ENCODE data around the gene MRM2. TPM values are rescaled to one million over a fixed set of nuclear protein-coding genes. Genes with fewer than 3 reads are reported as not detected.

MRM2 gene
- total and polyA plus RNA-seq, 10 donors, result 19.0 to 35.8 (median 23.7) TPM

- 60 to 80% (median 68%) methylated on average over 8 of the region's 8 CpGs for WGBS, 5 donors
- intact Hi-C loops (cut with DNase I; ENCODE audit: low total_unique reads), result no loop called here
- peaks cover 0 to 81% (median 32%) of the 10 kb centered on the region in 6 donors for H3K4me1 ChIP-seq
- no peaks in the 10 kb centered on the region for H3K9me3 ChIP-seq
- H3K27me3 ChIP-seq (replicated peaks in 1 of 7), result no peaks in the 10 kb centered on the region
- no peak overlapping the region for H3K4me3 ChIP-seq
- peaks cover 0 to 40% (median 0%) of the 10 kb centered on the region in 6 donors for H3K36me3 ChIP-seq
- no peak for TF ChIP-seq POLR2AphosphoS5 (IDR thresholded peaks at IDR 0.05)
- TF ChIP-seq POLR2A (IDR thresholded peaks at IDR 0.05), result no peak
- no peak for TF ChIP-seq CTCF (IDR thresholded peaks at IDR 0.05 in 8 of 11, conservative IDR thresholded peaks at IDR 0.05 in 3 of 11)
- peak overlapping the region in 4 of 8 donors; percentile 30 to 50 (median 40) for H3K27ac ChIP-seq
- no peak for DNase-seq
These were observed 46.5 kb upstream of the MRM2 start for GRCh38 chr7:2288503-2288902.

GRCh38 chr7:2287745-2288144 lies 45.7 kb upstream of the MRM2 start:
- H3K27ac ChIP-seq, result peak overlapping the region in 4 of 8 donors; percentile 30 to 50 (median 40)
- no peak overlapping the region for H3K4me3 ChIP-seq
- no peak for TF ChIP-seq POLR2AphosphoS5 (IDR thresholded peaks at IDR 0.05)
- no peak for TF ChIP-seq POLR2A (IDR thresholded peaks at IDR 0.05)
- TF ChIP-seq CTCF (IDR thresholded peaks at IDR 0.05 in 8 of 11, conservative IDR thresholded peaks at IDR 0.05 in 3 of 11), result no peak
- intact Hi-C loops (cut with DNase I; ENCODE audit: low total_unique reads), result no loop called here
- H3K4me1 ChIP-seq, result peaks cover 0 to 81% (median 36%) of the 10 kb centered on the region in 6 donors
- DNase-seq, result no peak
- peaks cover 0 to 45% (median 0%) of the 10 kb centered on the region in 6 donors for H3K36me3 ChIP-seq
- H3K9me3 ChIP-seq, result no peaks in the 10 kb centered on the region
- WGBS, 5 donors, result 82 to 93% (median 82%) methylated on average over 8 of the region's 8 CpGs
- no peaks in the 10 kb centered on the region for H3K27me3 ChIP-seq (replicated peaks in 1 of 7)

- Histone ChIP-seq H3K36me3 (peaks cover 0 to 21% (median 1%) of the 10 kb centered on the region in 6 donors), H3K4me1 (peaks cover 0 to 78% (median 43%) of the 10 kb centered on the region in 6 donors), H3K9me3 (no peaks in the 10 kb centered on the region), H3K4me3 (no peak overlapping the region), H3K27ac (peak overlapping the region in 6 of 8 donors; percentile 7 to 54 (median 34)), H3K27me3 (replicated peaks in 1 of 7) (no peaks in the 10 kb centered on the region)
- TF ChIP-seq POLR2A (IDR thresholded peaks at IDR 0.05), result no peak
- TF ChIP-seq POLR2AphosphoS5 (IDR thresholded peaks at IDR 0.05), result peak in 2 of 3 donors; percentile 61 to 71
- no peak for TF ChIP-seq CTCF (IDR thresholded peaks at IDR 0.05 in 8 of 11, conservative IDR thresholded peaks at IDR 0.05 in 3 of 11)
- WGBS, 5 donors, result 61 to 87% (median 80%) methylated on average over 14 to 20 of the region's 20 CpGs
- DNase-seq, result no peak
- intact Hi-C loops (cut with DNase I; ENCODE audit: low total_unique reads), result no loop called here
These were observed 41.1 kb upstream of the MRM2 start for GRCh38 chr7:2283074-2283473.

DNA sequence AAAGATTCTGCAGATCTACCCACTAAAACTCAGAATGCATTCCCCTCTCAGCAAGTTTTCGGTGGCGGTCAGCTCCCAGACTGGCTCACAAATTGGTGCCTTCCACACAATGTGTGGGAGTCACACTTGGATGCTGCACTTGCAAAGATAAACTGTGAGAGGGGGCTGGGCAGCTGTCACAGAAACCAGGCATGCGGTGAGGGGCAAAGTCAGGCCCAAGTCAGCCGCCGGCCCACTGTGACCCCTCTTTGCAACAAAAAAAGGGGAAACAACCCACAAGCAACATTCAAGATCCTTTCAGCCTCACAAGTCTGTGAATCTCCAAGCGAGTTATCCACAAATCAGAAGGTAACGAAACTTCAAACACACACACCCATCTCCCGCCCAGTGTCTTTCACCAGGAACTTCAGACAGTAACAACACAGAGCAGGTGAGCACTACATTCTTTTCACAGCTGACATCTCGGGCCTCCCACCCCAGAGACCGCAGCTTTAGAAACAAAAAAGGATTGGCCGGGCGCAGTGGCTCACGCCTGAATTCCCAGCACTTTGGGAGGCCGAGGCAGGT lies 40.3 kb upstream of the MRM2 start:
- no peaks in the 10 kb centered on the region for H3K9me3 ChIP-seq
- intact Hi-C loops (cut with DNase I; ENCODE audit: low total_unique reads), result no loop called here
- peaks cover 0 to 21% (median 6%) of the 10 kb centered on the region in 6 donors for H3K36me3 ChIP-seq
- no peak for DNase-seq
- H3K27ac ChIP-seq, result peak overlapping the region in 7 of 8 donors; percentile 38 to 73 (median 63)
- 85 to 95% (median 86%) methylated on average over 11 to 14 of the region's 14 CpGs for WGBS, 5 donors
- TF ChIP-seq POLR2A (IDR thresholded peaks at IDR 0.05) (no peak), CTCF (IDR thresholded peaks at IDR 0.05 in 8 of 11, conservative IDR thresholded peaks at IDR 0.05 in 3 of 11) (no peak), POLR2AphosphoS5 (IDR thresholded peaks at IDR 0.05) (no peak)
- H3K4me3 ChIP-seq, result no peak overlapping the region
- peaks cover 0 to 71% (median 41%) of the 10 kb centered on the region in 6 donors for H3K4me1 ChIP-seq
- no peaks in the 10 kb centered on the region for H3K27me3 ChIP-seq (replicated peaks in 1 of 7)

Data from spleen (tissue), 11 donors.